Subcutaneous abdominal adipose tissue (tissue), 5 donors: Measurements from ENCODE around the gene HMGB4.

Source experiments
- H3K27ac ChIP-seq: one replicate; pipeline ENCODE4 v1.7.0; 2013; ENCODE audit warnings: low read depth, mild to moderate bottlenecking, inconsistent platforms, low read length, moderate library complexity
- H3K27me3 ChIP-seq, 5 donors: one replicate each; pipeline ENCODE4 v1.7.0; 2013; ENCODE audit warnings: low read length in 5 of 5, inconsistent platforms in 1 of 5; ENCODE audit not compliant: control insufficient read depth in 5 of 5, insufficient read depth in 4 of 5
- H3K36me3 ChIP-seq, 5 donors: one replicate each; pipeline ENCODE4 v1.7.0; 2013; ENCODE audit warnings: low read length in 5 of 5; ENCODE audit not compliant: control insufficient read depth in 5 of 5, insufficient read depth in 5 of 5
- H3K4me1 ChIP-seq, 5 donors: one replicate each; pipeline ENCODE4 v1.7.0; 2013; ENCODE audit warnings: low read length in 5 of 5, mild to moderate bottlenecking in 3 of 5, moderate library complexity in 1 of 5; ENCODE audit not compliant: control insufficient read depth in 5 of 5, insufficient read depth in 5 of 5
- H3K4me3 ChIP-seq, 5 donors: one replicate each; pipeline ENCODE4 v1.7.0; 2013; ENCODE audit warnings: low read length in 5 of 5, low read depth in 1 of 5
- H3K9ac ChIP-seq, 5 donors: one replicate each; pipeline ENCODE4 v1.7.0; 2013; ENCODE audit warnings: low read length in 5 of 5, mild to moderate bottlenecking in 4 of 5, moderate library complexity in 3 of 5
- H3K9me3 ChIP-seq, 5 donors: one replicate each; pipeline ENCODE4 v1.7.0; 2013; ENCODE audit warnings: low read length in 5 of 5; ENCODE audit not compliant: control insufficient read depth in 5 of 5
- donor health status: healthy.
- donor health status: healthy.
- donor health status: healthy.
- donor health status: healthy.
- donor health status: healthy.

The HMGB4 gene

GRCh38 chr1:33905241-33905640 lies 41.4 kb downstream of the HMGB4 start:
- Histone ChIP-seq H3K4me3 (no peak overlapping the region), H3K27me3 (no peaks in the 10 kb centered on the region)

GRCh38 chr1:33906156-33906555 lies 42.3 kb downstream of the HMGB4 start:
- Histone ChIP-seq H3K9ac (no peak overlapping the region), H3K9me3 (no peaks in the 10 kb centered on the region), H3K4me3 (no peak overlapping the region), H3K27ac (no peak overlapping the region), H3K27me3 (no peaks in the 10 kb centered on the region), H3K4me1 (peaks cover 0 to 15% (median 8%) of the 10 kb centered on the region in 5 donors), H3K36me3 (no peaks in the 10 kb centered on the region)

More at GRCh38 chr1:33905241-33905640, 41.4 kb downstream of the HMGB4 start:
- H3K9me3 ChIP-seq = no peaks in the 10 kb centered on the region
- no peak overlapping the region for H3K9ac ChIP-seq
- H3K36me3 ChIP-seq = no peaks in the 10 kb centered on the region
- H3K27ac ChIP-seq = no peak overlapping the region
- peaks cover 0 to 15% (median 8%) of the 10 kb centered on the region in 5 donors for H3K4me1 ChIP-seq

GRCh38 chr1:33908324-33908956 lies 44.6 kb downstream of the HMGB4 start:
- H3K27me3 ChIP-seq = peaks cover 0 to 4% (median 0%) of the 10 kb centered on the region in 5 donors
- no peak overlapping the region for H3K4me3 ChIP-seq
- H3K27ac ChIP-seq = no peak overlapping the region
- no peaks in the 10 kb centered on the region for H3K36me3 ChIP-seq
- no peaks in the 10 kb centered on the region for H3K9me3 ChIP-seq
- no peak overlapping the region for H3K9ac ChIP-seq
- peaks cover 0 to 3% (median under 1%) of the 10 kb centered on the region in 5 donors for H3K4me1 ChIP-seq
